NCI-H748 treated with DMSO at 0.1 percent for 48 hours (cell line): ENCODE results near the gene EIF5B.

Experiments used
- DNase-seq: peaks from one replicate; lab custom pipeline; 2025; lab: John Stamatoyannopoulos, UW

EIF5B gene

DNA sequence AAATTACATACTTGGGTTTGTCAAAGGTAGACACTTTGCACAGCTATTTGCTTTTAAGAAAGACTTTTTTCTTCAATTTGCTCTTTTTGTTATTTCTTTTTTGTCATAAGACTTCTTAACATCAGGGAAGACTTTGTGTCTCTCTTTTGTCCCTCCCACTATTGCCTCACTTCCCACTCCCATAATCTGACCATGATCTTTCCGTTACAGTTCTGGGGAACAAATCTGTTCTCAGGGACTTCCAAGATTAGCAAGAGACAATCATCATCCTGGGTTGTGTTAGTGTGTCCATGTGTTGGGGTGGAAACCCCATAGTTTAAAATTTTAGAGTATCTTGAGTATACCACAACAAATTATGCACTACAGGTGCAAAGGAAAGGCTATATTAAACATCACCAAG lies 77.4 kb downstream of the EIF5B start:
- DNase-seq = no peak

DNA sequence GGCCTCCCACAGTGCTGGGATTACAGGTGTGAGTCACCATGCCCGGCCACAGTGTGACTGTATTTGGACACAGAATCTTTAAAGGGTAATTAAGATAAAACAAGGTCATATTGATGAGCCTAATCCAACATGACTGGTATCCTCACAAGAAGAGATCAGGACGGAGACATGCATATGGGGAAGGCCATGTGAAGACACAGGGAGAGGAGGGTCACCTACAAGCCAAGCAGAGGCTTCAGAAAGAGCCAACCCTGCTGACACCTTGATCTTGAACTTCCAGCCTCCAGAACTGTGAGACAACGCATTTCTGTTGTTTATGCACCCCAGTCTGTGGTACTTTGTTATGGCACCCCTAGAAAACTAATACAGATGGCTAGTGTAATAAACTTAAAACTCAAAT lies 80.2 kb downstream of the EIF5B start:
- no peak for DNase-seq

DNA sequence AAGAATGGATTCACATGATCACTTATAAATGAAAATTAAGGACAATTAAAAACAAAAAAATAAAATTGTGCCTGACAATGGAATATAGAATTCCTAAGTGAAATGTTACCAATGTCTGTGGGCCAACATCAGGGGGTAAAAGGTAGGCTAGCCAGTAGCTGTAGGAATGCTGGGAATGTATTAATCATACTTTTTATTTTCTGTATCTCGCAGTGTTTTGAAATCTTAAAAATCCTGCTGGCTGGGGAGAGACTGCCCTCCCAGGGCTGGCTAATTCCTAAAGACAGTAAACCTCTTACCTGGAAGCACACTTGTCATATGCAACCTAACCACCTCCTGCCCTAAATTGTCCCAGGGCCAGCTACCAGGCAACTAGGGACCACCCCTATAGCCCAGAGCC lies 82.8 kb downstream of the EIF5B start:
- no peak for DNase-seq

DNA sequence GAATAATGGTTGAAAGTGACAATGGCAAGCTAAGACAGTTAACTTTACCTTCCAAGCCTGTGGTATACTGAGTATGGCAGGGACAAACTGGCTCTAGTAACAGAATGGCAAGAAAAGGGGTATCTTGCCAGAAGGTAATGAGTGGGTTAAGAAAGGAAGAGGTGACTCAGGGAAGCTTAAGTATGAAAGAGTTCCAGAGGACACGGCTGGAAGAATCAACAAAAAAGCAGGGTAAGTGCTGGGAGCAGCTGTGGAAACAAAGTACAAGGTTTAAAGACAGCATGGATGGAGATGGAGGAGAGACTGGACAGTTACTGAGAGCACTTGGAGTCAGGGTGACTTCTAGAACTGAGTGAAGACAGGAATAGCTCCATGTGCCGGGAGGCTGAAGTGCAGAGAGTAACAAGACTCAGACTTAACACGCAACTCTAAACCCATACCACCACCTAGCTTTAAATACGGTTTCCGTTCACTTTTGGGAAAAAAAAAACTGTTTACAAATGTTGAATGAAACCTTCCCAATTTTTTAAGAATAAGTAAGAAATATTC lies 83.6 kb downstream of the EIF5B start:
- DNase-seq = no peak

DNA sequence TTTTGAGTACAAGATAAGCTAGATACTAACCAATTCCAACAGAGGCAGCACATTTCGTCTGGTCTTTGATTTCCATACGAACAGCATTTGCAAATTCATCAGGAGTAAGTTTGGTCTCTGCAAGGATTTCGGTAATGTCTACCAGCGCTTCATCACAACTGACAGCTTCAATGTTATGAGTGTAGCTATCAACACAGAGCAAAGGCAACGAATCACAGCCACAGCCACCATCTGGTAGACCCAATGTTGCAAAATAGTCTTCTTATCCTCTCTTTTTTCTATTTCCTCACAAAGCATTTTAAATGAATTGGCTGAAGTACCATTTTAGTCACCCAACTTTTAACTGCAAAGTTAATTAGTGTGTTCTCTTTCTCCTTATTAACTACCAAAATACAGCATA lies 84.3 kb downstream of the EIF5B start:
- no peak for DNase-seq

DNA sequence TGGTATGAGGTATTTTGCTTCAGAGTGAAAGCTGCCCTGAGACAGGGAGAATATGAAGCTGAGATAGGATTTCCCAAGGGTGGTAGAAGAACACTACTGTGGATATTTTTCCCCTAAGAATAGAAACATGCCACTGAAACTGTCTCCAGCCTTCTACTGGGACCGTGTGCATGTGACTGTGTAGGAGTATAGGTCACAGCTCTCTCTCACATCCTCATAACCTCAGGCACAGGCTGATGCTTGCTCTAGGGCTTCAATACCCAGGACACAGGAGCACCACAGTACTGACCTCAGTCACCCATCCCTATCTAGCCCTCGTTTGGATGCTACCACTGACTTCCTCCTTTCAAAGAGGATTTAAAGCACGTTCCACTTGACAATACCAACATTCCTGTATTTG lies 85.4 kb downstream of the EIF5B start:
- DNase-seq = no peak

DNA sequence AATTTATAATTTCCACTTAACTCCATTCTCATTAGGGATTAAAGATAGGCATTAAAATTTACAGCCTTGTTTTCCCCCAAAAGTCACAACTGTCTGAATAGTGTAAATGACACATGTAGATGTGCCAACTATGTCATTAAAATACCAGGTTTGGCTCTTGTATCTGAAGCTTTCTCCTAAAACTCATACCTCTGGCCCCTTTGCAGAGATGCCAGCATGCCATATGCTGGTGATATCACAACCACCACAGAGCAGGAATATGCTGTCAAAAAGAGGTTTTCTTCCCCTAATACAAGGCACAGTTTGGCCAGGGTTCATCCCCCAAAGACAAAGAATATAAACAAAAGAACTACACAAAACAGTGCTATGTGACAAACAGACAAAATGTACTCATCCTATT lies 87.2 kb downstream of the EIF5B start:
- no peak for DNase-seq

DNA sequence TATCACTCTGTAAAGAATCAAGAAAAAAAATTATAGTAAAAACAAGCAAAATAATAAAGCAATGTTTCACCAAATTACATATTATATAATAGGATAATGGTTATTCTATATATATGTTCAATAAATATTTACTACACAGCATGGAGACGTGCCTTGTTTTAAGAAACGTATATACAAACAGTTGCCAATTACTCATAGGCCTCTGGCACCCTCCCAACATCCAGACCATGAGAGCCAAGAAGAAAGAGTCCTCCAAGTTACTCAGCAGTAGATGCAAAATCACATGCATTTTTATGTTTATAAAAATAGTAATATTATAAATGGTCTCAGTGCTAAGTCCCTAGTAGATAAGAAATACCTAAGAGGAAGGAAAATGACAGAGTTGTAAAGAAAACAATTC lies 87.8 kb downstream of the EIF5B start:
- DNase-seq = no peak

DNA sequence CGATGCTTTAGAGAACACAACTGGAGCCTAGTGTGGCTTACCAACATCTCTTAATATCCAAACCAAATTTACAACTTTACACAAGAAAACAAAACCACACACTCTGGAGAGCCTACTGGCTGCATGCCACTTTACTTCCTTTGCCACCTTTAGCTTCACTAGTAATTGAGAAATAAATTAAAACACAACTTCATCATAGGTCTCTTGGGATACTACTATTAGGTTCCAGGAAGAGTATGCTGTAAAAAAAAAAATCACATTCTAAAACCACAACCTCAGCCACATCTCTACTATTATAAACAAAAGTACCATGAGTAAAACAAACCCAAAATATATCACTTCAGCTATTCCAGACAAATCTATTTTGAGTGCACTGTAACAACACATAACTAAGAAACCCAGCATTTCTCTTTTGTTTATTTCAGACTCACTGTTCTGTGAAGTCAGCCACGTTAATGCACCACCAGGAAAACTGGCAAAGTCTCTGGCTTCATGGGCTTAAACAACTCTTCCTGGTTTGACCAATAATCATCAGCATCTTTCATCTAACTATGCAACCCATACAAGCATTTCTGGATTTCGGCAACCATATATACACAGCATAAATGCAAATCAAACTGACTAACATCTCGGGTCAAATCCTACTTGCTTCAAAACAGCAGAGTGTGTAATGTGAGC lies 93.6 kb downstream of the EIF5B start:
- no peak for DNase-seq

DNA sequence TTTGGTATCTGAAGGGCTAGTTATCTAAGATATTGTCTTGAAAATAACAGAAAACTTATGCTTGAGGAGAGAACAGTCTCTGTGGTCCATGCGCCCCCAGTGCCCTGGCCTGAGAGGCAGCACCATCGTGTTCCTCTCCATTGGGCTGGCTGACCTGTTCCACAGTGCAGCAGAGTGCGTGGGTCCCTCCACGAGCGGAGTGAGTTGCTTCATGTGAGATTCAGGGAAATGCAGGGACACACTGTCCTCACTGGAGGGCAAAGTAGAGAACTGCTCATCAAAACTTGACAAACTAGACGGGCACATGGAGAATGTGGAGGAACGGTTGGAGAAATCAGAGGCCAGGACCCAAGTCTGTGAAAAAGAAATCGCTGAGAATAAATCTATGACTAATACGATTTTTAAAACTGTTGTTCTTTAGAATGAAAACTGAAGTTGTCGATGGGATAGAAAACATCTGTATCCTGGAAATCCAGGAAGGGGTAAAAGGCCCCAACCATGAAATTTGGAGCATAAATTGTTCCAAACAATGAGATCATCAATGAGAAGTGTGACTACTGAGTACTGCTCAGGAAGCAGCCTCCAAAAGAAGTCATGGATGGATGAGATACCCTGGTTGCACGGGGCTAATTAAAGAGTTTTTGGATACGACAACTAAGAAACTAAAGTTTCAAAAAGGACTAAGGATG lies 94.5 kb downstream of the EIF5B start:
- DNase-seq = no peak

DNA sequence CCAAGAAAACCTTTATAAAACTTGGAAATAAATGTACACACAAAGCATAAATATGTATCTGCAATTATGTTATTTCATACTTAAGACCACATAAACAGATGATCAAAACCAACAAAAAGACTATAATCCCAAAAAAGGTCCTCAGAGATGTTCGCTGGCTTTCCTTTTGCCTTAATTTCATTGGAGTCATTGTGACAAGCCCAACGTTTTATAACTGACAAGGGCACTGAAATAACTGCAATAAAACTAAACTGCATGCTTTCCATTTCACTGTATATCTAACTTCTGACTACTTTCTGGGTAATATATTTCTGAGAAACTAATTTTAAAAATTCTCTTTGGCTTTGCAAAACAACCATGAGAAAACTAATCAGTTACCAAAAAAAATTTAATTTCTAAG lies 96.2 kb downstream of the EIF5B start:
- DNase-seq = no peak

DNA sequence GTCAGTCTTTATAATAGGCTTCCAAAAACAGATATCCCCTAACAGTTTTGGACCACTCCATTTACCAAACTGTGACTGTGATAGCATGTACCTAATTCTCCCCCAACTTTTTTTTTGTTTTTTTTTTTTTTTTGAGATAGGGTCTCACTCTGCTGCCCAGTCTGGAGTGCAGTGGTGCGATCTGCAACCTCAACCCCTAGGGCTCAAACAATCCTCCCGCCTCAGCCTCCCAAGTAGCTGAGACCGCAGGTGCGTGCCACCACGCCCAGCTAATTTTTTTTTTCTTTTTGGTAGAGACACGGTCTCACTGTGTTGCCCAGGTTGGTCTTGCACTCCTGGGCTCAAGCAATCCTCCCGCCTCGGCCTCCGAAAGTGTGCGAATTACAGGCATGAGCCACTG lies 99.7 kb downstream of the EIF5B start:
- no peak for DNase-seq

DNA sequence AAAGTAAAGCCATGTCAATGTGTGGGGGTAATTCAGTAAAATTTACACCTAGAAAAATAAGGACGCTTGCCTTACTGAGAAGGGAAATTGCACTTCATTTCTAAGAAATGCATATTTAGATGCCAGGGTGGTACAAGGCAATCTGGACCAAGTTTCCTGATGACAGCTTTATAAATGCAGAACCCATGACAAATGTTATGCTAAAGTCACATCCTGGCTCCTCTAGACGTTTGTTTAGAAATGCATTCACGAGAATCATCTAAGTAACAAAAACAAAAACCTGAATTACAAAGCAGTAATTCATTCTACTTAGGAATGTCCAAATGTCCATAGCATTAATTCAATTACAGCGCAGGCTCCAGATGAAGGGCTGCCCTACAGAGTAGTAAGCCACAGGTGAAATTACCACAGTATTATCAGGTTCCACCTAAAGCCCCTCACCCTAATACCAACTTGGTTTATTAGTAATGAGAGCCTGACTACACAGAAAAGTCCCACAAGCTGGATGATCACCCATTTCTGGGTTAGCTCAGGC lies 102.8 kb downstream of the EIF5B start:
- no peak for DNase-seq

DNA sequence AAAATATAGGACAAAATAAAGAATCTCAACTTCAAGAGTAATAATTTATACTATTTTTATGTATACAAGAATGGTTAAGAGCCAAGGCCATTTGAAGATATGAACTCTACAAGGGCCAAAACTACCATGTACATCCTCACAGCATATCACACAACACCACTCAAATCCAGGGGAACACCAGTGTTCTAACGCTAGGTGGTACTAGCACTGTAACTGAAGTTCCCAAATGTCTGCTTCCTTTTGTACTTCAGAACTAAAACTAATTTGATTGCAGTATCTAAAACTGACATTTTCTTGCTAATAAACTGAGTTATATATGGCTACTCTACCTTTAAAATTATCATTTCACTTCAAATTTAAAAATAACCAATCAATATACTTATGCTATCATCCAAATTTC lies 105.6 kb downstream of the EIF5B start:
- DNase-seq = no peak

DNA sequence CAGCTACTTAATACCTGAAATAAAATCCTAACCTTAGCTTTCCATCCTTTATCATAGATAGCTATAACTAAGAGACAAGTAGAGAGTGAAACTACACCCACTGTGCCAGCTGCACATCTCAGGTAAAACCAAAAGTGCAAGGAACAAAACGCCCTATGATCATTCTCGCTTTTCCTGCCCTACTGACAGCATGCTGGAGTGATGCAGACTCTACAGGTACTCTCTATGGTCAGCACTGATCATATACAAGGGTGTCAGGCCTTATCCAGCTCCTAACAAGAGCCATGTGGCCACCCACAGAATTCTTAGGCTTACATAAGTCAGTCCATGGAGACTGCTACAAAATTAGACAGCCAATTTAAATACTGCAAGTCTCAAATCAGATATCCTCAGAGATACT lies 107.0 kb downstream of the EIF5B start:
- DNase-seq = no peak

DNA sequence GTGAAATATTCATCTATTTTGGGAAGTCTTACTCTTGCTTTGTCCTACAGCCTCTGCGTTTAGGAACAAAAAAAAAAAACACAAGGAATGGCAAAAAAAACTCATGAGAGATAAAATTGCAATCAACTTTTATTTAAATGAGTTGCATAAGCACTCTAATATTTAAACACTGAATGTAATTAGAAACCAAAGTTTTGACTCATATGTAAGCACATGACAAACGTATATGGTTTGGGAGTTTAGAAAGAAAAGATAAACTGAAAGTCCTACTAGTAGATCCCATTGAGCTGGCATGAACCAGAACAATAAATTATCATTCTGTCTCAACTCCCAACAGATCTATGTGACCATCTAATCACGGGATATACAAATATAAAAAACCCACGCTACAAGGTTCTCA lies 107.9 kb downstream of the EIF5B start:
- no peak for DNase-seq

DNA sequence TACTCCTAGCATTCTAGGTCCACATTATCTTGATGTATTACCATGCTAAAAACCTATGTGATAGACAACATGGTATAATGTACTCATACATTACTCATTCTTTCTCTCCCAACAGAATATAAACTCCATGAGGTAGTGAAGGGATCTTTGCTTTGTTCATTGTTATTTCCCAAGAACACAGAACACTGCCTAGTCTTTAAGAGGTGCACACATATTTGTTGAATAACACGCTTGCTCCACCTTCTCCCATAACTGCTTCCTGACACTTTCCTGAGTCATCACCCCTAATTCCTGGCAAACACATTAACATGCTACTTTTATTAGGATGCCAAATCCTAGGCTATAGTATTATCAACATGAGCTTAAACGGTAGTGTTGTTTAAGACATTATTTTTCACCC lies 111.4 kb downstream of the EIF5B start:
- DNase-seq = no peak

DNA sequence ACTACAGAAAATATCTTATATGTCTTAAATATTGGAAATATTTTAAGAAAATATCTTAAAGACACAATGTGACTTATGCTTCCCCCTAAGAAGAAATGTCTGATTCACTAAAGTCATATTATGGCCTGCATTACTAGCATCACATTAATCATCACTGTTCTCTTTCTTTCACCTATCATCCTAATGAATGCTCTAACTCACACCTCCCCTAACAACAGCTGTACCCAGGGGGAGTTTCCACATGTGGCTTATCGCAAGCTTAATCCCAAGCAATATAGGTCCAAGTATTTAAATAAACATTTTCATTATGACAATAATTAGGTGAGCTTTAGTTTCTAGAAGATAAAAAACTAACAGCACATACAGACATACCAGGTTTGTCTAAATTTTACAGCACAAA lies 113.0 kb downstream of the EIF5B start:
- DNase-seq = no peak
